NCI-H2107 (cell line): Measurements from ENCODE around the gene BRINP1.

Experiments used
- DNase-seq: peaks from one replicate; lab custom pipeline; 2025; lab: John Stamatoyannopoulos, UW

Gene BRINP1

DNA sequence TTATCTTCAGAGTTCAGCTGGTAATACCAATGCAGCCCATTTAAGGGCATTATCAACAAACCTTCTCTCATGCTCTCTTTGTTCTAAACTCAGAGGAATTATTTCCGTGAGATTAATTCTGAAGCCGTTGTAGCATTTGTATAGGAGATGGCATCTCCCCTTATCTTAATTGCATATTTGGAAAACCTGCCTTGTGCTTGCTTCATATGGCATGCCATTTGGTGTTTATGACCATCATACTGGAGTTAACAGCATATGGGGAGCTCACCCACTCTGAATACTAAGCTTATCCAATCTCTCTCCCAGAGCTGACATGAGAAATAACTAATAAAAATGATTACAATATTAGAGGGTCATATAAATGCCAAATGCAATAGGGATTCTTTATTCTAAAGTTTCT is 243.2 kb downstream of the BRINP1 start:
- no peak for DNase-seq

DNA sequence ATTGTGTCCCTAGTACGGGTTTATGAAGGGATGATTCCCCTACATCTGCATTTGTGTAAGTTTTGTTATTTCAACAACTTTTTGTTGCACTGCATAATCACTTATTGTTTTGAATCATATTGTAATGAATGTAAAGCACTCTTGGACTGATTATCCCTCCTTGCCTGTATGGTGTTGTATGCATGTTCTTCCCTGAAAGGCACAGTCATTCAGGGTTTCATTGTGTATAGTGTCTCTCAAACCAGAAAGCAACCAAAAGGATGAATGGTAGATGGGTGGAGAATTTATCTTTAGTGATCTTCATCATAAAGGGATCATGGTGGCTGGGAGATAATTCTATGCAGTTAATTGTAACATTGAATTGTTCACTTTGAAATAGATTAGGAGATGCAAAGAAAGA is 247.3 kb downstream of the BRINP1 start:
- DNase-seq = no peak

DNA sequence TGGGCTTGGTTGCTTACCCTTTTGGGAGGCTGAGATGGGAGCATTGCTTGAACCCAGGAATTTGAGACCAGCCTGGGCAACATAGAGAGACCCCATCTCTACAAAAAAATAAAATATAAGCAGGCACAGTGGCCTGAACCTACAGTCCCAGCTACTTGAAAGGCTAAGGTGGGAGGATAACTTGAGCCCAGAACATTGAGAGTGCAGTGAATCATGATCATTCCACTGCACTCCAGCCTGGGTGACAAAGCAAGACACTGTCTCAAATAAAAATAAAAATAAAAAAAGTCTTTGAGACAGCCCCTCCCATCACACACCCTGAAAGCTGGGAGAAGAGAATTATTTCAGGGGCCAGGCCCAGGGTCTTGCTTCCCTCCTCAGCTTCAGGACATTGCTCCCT is 251.8 kb downstream of the BRINP1 start:
- DNase-seq = no peak
